Activated T-cell treated with anti-CD3 and anti-CD28 coated beads, Interleukin-2, amount 50 U/mL, for 1 hour (primary cell): ENCODE data around the gene KCNIP3.

Experiments
- DNase-seq: peaks from one replicate; pipeline ENCODE4 v3.0.0-alpha.2; 2020

The KCNIP3 gene

DNA sequence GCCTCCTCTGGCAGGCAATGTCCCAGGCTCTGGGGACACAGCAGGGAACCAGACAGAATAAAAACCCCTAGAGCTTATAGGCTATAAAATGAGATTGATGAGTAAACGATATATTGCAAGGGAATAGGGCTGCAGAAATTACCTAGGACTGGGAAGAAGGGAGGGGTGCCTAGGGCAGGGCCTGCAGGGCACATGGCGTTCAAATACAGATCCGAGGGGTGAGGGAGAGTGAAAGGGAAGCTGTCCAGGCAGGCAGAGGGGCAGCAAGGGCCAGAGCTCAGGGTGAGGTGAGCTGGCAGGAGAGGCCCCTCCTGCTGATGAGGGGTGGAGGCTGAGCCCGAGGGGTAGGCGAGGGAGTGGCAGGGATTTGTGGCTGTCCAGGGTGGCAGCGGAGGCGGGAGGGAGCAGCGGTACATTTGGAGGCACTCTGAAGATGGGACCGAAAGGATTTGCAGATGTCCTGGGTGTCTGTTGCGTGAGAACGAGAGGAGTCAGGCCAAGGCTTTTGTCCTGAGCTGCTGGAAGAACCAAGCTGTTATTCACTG lies 33.7 kb downstream of the KCNIP3 start:
- no peak for DNase-seq

DNA sequence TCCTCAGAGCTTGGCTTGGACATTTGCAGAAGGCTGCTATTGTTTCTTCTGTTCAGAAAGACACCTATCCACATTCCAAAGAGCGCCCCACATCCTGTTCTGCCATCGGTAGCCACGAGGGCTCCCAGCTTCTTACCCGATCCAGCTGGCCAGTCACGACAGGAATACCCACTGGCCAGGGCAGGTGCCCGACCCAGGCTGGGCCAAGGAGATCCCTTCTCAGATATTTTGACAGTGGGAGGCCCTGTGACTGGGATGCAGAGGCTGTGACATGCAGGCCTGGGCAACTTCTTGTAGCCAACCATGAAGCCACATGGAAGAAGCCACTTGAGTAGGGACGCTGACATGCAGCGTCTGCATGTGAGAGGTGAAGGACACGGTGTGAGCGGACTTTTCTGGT lies 34.5 kb downstream of the KCNIP3 start:
- no peak for DNase-seq

GRCh38 chr2:95332036-95332435 lies 34.9 kb downstream of the KCNIP3 start:
- no peak for DNase-seq

- no peak for DNase-seq
Observed at GRCh38 chr2:95333056-95333455, 35.9 kb downstream of the KCNIP3 start.

- no peak for DNase-seq
Observed at GRCh38 chr2:95333888-95334338, 36.8 kb downstream of the KCNIP3 start.

DNA sequence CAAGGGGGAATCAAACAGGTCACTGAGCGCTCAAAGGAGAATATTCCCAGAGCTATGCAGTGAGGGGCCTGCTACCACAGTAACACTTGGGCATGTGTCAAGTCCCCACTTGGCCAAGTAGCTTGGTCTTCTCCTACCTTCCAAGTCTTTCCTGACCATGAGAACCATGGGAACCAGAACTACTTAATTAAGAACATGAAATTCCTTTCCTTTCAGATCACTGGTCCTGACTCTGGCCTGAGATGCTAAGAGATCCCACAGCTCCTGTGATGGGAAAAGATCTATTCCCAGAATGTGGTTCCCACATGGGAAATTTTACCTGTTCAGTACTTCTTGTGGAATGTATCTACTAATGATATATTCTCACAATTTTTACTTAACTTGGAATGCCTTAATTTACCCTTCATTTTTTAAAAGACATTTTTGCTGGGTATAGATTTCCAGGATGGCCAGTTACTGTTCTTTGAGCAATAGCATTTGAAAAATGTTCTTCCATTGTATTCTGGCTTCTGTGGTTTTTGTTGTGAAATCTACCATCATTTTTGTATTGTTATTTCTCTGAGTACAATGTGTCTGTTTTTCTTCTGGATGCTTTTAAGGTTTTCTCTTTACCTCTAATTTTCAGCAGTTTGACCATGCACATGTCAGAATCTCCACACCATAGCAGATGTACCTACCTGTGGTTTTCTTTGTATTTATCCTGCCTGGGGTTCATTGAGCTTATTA lies 37.9 kb downstream of the KCNIP3 start:
- no peak for DNase-seq

DNA sequence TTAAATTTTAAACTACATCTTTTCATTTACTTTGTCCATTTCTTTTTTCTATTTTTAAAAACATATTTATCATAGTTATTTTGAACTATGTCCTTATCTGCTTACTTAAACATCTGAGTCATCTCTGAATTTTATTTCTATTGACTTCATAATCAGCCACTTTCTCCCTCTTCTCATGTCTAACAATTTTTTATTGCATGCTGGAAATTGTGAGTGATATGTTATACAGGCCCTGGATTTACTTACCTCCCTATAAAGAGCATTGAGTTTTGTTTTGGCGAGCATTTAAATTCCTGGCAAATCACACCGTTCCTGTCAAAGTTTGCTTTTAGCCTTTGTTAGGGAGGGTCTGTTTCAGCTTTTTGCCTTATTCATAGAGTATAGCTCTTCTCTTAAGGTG lies 39.3 kb downstream of the KCNIP3 start:
- DNase-seq: no peak

DNA sequence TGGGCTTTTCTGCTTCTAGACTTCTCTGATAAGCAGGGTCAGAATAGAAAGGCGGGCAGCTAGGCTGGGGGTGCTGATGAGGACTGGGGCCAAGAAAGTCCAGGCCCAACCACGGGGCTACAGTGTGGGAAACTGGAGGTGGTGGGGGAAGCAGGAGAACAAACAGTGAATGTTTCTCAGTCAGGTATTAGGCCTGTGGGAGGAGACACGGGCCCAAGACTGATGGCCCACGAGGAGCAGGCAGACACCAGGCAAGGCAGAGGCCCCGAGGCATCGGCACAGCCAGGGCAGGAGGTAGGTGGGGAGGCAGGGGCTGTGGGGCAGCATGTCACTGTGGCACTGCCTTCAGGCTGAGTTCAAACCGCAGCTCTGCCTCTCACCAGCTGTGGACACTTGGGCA lies 40.7 kb downstream of the KCNIP3 start:
- no peak for DNase-seq

DNA sequence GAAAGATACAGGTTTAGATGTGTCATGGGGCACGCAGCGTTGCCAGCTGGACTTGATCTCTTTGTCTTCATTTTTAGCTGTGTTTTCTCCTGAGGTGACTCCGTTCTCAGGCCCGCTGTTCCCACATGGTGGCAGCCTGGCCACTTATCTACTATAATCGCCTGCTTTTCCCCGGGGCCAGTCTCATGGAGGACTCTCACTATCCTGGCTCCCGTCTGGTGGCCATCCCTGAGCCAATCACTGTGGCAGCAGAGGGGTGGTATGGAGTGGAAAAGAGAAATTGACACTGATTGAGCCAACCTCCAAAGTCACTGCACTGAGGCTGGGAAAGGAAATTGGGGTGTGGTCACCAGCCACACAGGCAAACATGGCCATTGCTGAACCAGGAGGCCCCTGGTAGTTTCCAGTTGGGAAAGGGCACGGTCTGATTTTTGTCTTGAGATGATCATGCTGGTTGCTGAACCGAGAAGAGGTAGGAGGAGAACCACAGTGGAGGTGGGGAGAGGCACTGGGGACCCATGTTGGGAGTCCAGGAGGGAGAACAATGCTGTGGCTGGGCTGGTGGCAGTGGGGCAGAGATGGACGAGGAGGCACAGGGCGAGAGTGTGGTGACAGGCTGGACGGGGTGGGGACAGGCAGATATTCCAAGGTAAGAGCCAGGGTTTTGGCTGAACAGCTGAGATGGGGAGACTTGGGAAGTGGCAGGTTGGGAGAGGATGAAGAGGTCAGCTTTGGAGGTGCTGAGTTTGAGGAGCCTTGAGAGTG lies 45.6 kb downstream of the KCNIP3 start:
- DNase-seq: no peak

- peak; percentile 8 for DNase-seq
Observed at GRCh38 chr2:95343429-95344214, 46.5 kb downstream of the KCNIP3 start.

- DNase-seq: no peak
Observed at GRCh38 chr2:95344215-95344583, 47.1 kb downstream of the KCNIP3 start.

DNA sequence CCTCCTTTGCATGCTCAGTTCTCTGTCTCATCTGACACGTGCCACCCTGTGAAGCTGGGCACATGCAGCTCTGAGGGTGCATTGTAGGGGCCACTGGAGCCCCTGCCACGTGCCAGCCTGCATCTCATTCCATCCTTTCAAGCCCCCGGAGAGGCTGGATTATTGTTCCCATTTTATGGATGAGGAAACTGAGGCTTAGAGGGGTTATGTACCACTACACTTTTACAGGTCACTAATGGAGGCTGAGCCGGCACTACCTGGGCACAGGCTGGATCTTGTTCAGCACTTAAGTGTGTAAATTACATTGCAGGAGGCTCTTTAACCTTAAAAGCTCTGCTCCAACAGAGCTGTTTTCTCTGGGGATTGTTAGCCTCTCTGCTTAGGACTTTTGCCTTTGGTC lies 47.5 kb downstream of the KCNIP3 start:
- DNase-seq: no peak

- DNase-seq: no peak
Observed at GRCh38 chr2:95345081-95345562, 48.0 kb downstream of the KCNIP3 start.

- DNase-seq: peak; percentile 63
Observed at GRCh38 chr2:95345563-95346230, 48.5 kb downstream of the KCNIP3 start.

GRCh38 chr2:95346231-95346737 lies 49.1 kb downstream of the KCNIP3 start:
- no peak for DNase-seq

DNA sequence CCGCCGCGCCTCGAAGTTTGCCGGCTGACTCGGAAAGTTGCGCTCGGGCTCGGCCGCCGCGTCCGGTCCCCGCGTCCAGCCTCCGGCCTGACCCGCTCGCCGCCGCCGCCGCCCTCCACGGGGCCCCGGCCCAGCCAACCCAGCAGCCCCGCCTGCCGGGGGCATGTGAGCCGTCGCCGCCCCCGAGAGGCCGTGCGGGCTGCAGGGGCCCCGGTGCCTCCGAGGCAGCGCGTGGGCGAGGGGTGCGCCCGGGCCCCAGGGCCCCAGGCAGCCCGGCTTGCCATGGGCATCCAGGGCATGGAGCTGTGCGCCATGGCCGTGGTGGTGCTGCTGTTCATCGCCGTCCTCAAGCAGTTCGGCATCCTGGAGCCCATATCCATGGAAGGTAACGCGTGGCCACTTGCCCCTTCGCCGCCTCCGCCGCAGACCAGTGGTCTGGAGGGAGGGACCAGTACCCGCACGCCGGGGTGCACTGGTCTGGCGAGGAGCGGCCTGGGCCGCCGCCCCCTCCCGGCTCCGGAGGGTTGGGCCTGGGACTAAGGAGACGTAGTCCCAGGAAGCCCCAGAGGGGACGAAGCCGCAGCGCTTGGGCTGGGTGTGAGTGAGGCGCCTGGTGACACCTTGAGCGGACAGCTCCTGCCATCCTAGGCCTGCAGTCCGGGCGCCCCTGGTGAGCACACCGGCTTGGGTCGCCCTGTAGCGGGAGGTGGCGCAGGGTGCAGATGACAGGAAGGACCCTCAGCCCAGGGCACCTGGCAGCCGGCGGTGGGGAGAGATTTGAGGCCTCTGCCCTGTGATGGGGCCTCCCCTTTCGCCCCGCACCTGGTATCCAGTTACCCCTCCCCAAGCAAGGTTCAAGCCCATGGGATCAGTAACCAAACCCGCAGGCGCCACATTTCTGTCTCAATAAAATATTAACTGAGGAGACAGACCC lies 49.9 kb downstream of the KCNIP3 start:
- no peak for DNase-seq

DNA sequence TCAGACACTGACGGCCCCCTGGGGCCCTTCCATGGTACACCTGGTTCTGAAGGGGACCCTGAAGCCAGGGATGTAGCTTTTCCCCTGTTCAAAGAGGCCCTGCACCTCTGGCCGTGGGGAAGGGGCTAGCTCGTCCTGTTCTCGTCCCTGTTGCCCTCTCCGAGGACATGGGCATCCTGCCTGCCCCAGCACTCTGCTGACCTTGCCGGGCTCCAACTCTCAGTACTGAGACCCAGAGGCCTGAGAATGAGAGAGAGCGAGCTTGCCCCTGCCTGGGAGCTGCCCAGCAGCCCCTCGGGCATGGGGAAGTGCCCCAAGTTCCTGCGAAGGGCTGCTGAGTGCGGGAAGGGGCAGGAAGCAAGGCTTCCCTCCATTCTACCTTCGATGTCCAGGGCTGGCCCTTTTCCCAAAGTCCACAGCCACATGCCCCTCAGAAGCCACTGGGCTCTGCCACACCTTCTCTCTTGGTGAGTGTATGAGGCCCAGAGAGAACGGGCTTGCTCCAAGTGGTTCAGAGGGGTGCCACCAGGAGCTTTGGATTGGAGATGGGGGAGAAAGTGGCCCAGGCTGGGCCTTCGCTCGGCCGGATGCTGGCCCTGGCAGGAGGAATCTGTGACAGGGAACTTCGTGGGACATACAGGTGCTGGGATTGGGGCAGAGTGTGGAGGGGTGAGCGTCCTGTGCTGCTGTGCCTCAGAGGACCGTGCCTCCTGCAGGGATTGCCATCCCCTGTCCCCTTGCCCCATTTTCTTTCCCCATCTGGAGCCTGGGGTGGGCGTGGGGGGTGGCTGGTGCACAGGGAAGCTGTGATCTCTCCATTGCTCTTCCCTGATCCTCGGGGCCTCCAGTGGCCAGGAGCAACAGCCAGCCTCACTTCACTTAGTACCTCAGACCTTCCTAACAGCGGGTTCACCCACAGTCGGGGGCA lies 50.8 kb downstream of the KCNIP3 start:
- DNase-seq: no peak

GRCh38 chr2:95348609-95349567 lies 51.7 kb downstream of the KCNIP3 start:
- DNase-seq: no peak
